Keratinocyte (primary cell): ENCODE data around the gene DKK3.

Experiments used
- EZH2 ChIP-seq: IDR thresholded peaks from one replicate; pipeline ENCODE4 v1.6.1; 2012; ENCODE audit warnings: inconsistent platforms, mild to moderate bottlenecking, low read length, moderate library complexity
- TF ChIP-seq, protein P1 (sequence below), 3 experiments: IDR thresholded peaks in 1 of 3; conservative IDR thresholded peaks in 1 of 3; optimal IDR thresholded peaks in 1 of 3; 2 replicates in 2 of 3; 3 replicates in 1 of 3; pipeline versions ENCODE3 to v1.5.1; 2011; ENCODE audit warnings: low read length in 3 of 3, mild to moderate bottlenecking in 3 of 3, moderate library complexity in 2 of 3, control low read depth in 1 of 3, inconsistent platforms in 1 of 3; ENCODE audit not compliant: insufficient read depth in 2 of 3; ENCODE audit errors: extremely low read depth in 1 of 3

DNA sequence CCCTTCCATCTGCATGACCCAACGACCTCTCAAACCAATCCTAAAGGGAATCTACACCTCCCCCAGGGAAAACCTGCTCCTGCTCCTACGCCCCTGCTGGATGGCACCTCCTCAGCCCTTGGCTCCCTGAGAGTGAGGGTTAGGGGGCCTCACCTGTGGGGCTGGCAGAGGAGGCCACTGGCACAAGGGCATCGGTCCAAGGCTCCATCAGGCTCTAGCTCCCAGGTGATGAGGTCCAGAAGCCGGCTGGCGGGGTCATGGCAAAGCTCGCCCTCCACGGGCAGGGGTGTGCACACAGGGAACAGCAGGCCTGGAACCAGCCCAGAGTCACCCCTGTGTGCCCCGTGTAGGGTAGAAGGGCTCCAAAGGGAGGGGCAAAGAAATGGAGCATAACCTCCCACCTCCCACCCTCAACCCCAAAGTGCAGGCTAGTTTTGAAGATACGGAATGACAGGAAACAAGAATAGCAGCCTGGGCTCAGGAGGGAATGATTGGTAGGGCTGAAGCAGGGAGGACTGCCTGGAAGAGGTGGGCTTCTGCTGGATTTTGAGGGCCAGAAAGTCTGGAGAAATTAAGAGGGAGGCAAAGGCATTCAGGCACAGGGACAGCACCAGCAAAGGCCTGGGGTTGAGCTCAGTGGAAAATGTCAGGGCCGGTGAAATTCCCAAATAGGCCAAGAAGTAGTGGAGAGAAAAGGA is 42.6 kb downstream of the DKK3 start:
- TF ChIP-seq, protein P1, sequence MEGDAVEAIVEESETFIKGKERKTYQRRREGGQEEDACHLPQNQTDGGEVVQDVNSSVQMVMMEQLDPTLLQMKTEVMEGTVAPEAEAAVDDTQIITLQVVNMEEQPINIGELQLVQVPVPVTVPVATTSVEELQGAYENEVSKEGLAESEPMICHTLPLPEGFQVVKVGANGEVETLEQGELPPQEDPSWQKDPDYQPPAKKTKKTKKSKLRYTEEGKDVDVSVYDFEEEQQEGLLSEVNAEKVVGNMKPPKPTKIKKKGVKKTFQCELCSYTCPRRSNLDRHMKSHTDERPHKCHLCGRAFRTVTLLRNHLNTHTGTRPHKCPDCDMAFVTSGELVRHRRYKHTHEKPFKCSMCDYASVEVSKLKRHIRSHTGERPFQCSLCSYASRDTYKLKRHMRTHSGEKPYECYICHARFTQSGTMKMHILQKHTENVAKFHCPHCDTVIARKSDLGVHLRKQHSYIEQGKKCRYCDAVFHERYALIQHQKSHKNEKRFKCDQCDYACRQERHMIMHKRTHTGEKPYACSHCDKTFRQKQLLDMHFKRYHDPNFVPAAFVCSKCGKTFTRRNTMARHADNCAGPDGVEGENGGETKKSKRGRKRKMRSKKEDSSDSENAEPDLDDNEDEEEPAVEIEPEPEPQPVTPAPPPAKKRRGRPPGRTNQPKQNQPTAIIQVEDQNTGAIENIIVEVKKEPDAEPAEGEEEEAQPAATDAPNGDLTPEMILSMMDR (optimal IDR thresholded peaks at IDR 0.05 in 1 of 3, IDR thresholded peaks at IDR 0.05 in 1 of 3, conservative IDR thresholded peaks at IDR 0.05 in 1 of 3; ENCODE audit: extremely low read depth in 1 of 3, insufficient read depth in 2 of 3, low read length in 3 of 3) = no peak
- TF ChIP-seq EZH2 = no peak
